Karpas-422 (cell line): ENCODE data around the gene ZSCAN21. TPM values are rescaled to one million over a fixed set of nuclear protein-coding genes. Genes with fewer than 3 reads are reported as not detected.

Experiments used
- DNase-seq: peaks from one replicate; pipeline ENCODE4 v3.0.0-alpha.2; 2015
- H2AFZ ChIP-seq: fragments of 200-600 bp; sonication (generic); 2 replicates; pipeline ENCODE4 v1.6.1; 2014; ENCODE audit warnings: antibody characterized with exemption, low read length, mixed read lengths
- H3K27ac ChIP-seq: fragments of 200-600 bp; sonication (generic); 2 replicates; pipeline ENCODE4 v1.5.1; 2014; ENCODE audit warnings: mild to moderate bottlenecking, low read length, moderate library complexity
- H3K27me3 ChIP-seq: fragments of 200-600 bp; sonication (generic); 2 replicates; pipeline ENCODE4 v1.6.1; 2014; ENCODE audit warnings: low read length, mixed read lengths
- H3K36me3 ChIP-seq: fragments of 200-600 bp; sonication (generic); 2 replicates; pipeline ENCODE4 v1.6.1; 2014; ENCODE audit warnings: low read length, mixed read lengths; ENCODE audit not compliant: insufficient read depth
- H3K4me1 ChIP-seq: fragments of 200-600 bp; sonication (generic); 2 replicates; pipeline ENCODE4 v1.6.1; 2014; ENCODE audit warnings: mild to moderate bottlenecking, low read length, mixed read lengths
- H3K4me2 ChIP-seq: fragments of 200-600 bp; sonication (generic); 2 replicates; pipeline ENCODE4 v1.6.1; 2014; ENCODE audit warnings: low read length, low read depth, mild to moderate bottlenecking; ENCODE audit not compliant: poor library complexity, severe bottlenecking
- H3K4me3 ChIP-seq: fragments of 200-600 bp; sonication (generic); 2 replicates; pipeline ENCODE4 v1.5.1; 2014; ENCODE audit warnings: mild to moderate bottlenecking, antibody characterized with exemption, low read length, mixed read lengths
- H3K79me2 ChIP-seq: fragments of 200-600 bp; sonication (generic); 2 replicates; pipeline ENCODE4 v1.6.1; 2014; ENCODE audit warnings: mild to moderate bottlenecking, low read length, mixed read lengths
- H3K9ac ChIP-seq: fragments of 200-600 bp; sonication (generic); 2 replicates; pipeline ENCODE4 v1.6.0; 2014; ENCODE audit warnings: low read length
- H3K9me2 ChIP-seq: fragments of 200-600 bp; sonication (generic), shearing (Covaris generic); replicated peaks from 2 replicates; pipeline ENCODE4 v1.6.0; 2014; ENCODE audit warnings: mild to moderate bottlenecking, low read length, moderate library complexity; ENCODE audit not compliant: insufficient read depth
- H3K9me3 ChIP-seq: fragments of 300-700, 200-600 bp; sonication (generic); 2 replicates; pipeline ENCODE4 v1.6.1; 2014; ENCODE audit warnings: low read length, mixed read lengths
- H4K20me1 ChIP-seq: fragments of 200-600 bp; sonication (generic); 2 replicates; pipeline ENCODE4 v1.6.1; 2014; ENCODE audit warnings: mild to moderate bottlenecking, antibody characterized with exemption, low read length, low read depth; ENCODE audit not compliant: insufficient read depth
- total RNA-seq: library from RNA; depleted of rRNA; stranded (reverse); fragments of >200 nt; shearing (Covaris generic); gene quantifications from 2 replicates; pipeline ENCODE4 v1.2.3, GENCODE V29; 2014; ENCODE audit warnings: low replicate concordance

The ZSCAN21 gene
- total RNA-seq, 1 experiment from 2014 or later, result 6.1 TPM

GRCh38 chr7:100101016-100101862 is 51.7 kb downstream of the ZSCAN21 start, which contains the start of the genes AP4M1 and MCM7:
AP4M1 (plus strand) TSS chr7:100101643; CDS start chr7:100101715, 72 bp downstream.
MCM7 (minus strand) TSS chr7:100101397; CDS start chr7:100101294, 103 bp downstream.
- H4K20me1 ChIP-seq, result peaks cover 15% of the 10 kb centered on the region; the same call in 1 of the 2 replicates
- H3K9me2 ChIP-seq, result no peaks in the 10 kb centered on the region
- peaks cover 34% of the 10 kb centered on the region for H3K79me2 ChIP-seq
- H3K4me1 ChIP-seq, result peaks cover 20% of the 10 kb centered on the region
- H3K27ac ChIP-seq, result peak within 1 kb of the TSS; percentile 94
- peak within 1 kb of the TSS; percentile 72 for H3K4me2 ChIP-seq
- H3K4me3 ChIP-seq, result peak within 1 kb of the TSS; percentile 96
- H3K9me3 ChIP-seq, result no peaks in the 10 kb centered on the region
- no peak within 1 kb of the TSS for H2AFZ ChIP-seq
- H3K9ac ChIP-seq, result peak within 1 kb of the TSS; percentile 98
- H3K36me3 ChIP-seq, result peaks cover 31% of the 10 kb centered on the region
- DNase-seq, result peak; percentile 99
- H3K27me3 ChIP-seq, result no peaks in the 10 kb centered on the region

- Histone ChIP-seq H3K79me2 (peaks cover 31% of the 10 kb centered on the region), H3K4me2 (peak overlapping the region; percentile 72), H3K9ac (peak overlapping the region; percentile 74; the same call in 1 of the 2 replicates), H3K27ac (no peak overlapping the region), H3K9me3 (no peaks in the 10 kb centered on the region), H3K4me1 (peaks cover 20% of the 10 kb centered on the region), H2AFZ (no peak overlapping the region), H3K4me3 (peak overlapping the region; percentile 96; the same call in 1 of the 2 replicates), H3K9me2 (no peaks in the 10 kb centered on the region), H4K20me1 (peaks cover 15% of the 10 kb centered on the region; the same call in 1 of the 2 replicates), H3K36me3 (peaks cover 18% of the 10 kb centered on the region), H3K27me3 (no peaks in the 10 kb centered on the region)
- DNase-seq, result no peak
Measured at GRCh38 chr7:100102950-100103840, 53.6 kb downstream of the ZSCAN21 start.

GRCh38 chr7:100105534-100105933 is 56.0 kb downstream of the ZSCAN21 start:
- Histone ChIP-seq H3K27ac (no peak overlapping the region), H3K79me2 (peaks cover 8% of the 10 kb centered on the region), H3K4me3 (no peak overlapping the region), H4K20me1 (no peaks in the 10 kb centered on the region), H3K4me2 (no peak overlapping the region), H3K27me3 (no peaks in the 10 kb centered on the region), H3K9me2 (no peaks in the 10 kb centered on the region), H3K36me3 (no peaks in the 10 kb centered on the region), H3K9me3 (no peaks in the 10 kb centered on the region), H2AFZ (no peak overlapping the region), H3K4me1 (peaks cover 9% of the 10 kb centered on the region), H3K9ac (no peak overlapping the region)
- no peak for DNase-seq

DNA sequence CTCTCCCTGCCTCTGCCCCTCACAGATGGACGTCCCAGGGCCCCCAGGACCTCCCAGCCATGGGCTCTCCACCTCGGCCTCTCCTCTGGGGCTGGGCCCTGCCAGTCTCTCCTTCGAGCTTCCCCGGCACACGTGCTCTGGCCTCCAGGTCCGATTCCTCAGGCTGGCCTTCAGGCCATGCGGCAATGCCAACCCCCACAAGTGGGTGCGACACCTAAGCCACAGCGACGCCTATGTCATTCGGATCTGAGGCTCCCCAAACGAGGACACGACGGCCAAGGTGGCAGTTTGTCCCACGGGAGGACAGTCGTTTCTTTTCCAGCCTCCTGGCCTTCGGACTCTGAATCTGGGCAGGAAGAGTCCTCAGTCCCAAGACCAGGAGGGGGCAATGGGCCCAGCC is 57.1 kb downstream of the ZSCAN21 start:
- H3K4me2 ChIP-seq, result no peak overlapping the region
- peaks cover 3% of the 10 kb centered on the region; the same call in 1 of the 2 replicates for H3K79me2 ChIP-seq
- no peaks in the 10 kb centered on the region for H3K9me3 ChIP-seq
- no peaks in the 10 kb centered on the region for H3K27me3 ChIP-seq
- peaks cover 4% of the 10 kb centered on the region; the same call in 1 of the 2 replicates for H3K36me3 ChIP-seq
- peaks cover 9% of the 10 kb centered on the region for H3K4me1 ChIP-seq
- H2AFZ ChIP-seq, result no peak overlapping the region
- no peak overlapping the region for H3K27ac ChIP-seq
- H3K9me2 ChIP-seq, result no peaks in the 10 kb centered on the region
- DNase-seq, result no peak
- no peak overlapping the region for H3K9ac ChIP-seq
- no peak overlapping the region for H3K4me3 ChIP-seq
- no peaks in the 10 kb centered on the region for H4K20me1 ChIP-seq

DNA sequence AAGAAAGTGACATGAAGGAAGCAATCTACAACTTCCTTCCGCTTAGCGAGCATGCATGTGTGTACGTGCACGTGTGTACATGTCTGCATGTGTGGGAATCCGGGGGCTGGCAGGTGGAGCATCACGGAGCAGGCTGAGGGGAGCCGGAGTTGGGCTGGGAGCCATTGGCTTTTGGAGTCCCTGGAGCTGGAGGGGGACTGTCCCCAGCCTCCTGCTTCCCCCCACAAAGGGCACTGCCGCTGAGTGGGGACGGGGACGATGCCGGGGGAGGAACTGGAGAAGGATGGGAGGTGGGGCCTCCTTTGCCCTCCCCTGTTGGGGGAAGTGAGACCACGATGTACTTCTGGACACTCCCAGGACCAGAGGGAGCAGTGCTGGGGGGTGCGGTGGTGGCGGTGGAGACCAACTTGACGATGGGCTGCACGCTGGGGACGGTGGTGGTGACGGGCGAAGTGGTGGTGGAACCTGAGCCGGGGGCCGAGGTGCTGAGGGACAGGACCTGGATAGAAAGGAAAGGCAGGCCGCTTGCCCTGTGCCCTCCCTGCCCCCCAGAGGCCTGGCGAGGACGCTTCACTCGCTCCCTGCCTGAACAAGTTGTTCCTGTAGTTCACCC is 57.7 kb downstream of the ZSCAN21 start:
- H3K4me1 ChIP-seq, result peaks cover 6% of the 10 kb centered on the region
- H3K27me3 ChIP-seq, result no peaks in the 10 kb centered on the region
- no peaks in the 10 kb centered on the region for H3K9me3 ChIP-seq
- H3K9ac ChIP-seq, result no peak overlapping the region
- H3K4me2 ChIP-seq, result no peak overlapping the region
- DNase-seq, result no peak
- H3K9me2 ChIP-seq, result no peaks in the 10 kb centered on the region
- no peaks in the 10 kb centered on the region for H4K20me1 ChIP-seq
- no peak overlapping the region for H2AFZ ChIP-seq
- H3K4me3 ChIP-seq, result no peak overlapping the region
- peaks cover 1% of the 10 kb centered on the region; the same call in 1 of the 2 replicates for H3K79me2 ChIP-seq
- H3K27ac ChIP-seq, result no peak overlapping the region
- peaks cover 5% of the 10 kb centered on the region; the same call in 1 of the 2 replicates for H3K36me3 ChIP-seq

GRCh38 chr7:100107890-100108289 is 58.3 kb downstream of the ZSCAN21 start:
- no peaks in the 10 kb centered on the region for H3K4me1 ChIP-seq
- H2AFZ ChIP-seq, result no peak overlapping the region
- H4K20me1 ChIP-seq, result no peaks in the 10 kb centered on the region
- H3K9ac ChIP-seq, result no peak overlapping the region
- no peaks in the 10 kb centered on the region for H3K9me3 ChIP-seq
- no peak overlapping the region for H3K4me3 ChIP-seq
- H3K36me3 ChIP-seq, result peaks cover 7% of the 10 kb centered on the region; the same call in 1 of the 2 replicates
- H3K9me2 ChIP-seq, result no peaks in the 10 kb centered on the region
- no peak overlapping the region for H3K4me2 ChIP-seq
- no peaks in the 10 kb centered on the region for H3K79me2 ChIP-seq
- no peak for DNase-seq
- no peak overlapping the region for H3K27ac ChIP-seq
- no peaks in the 10 kb centered on the region for H3K27me3 ChIP-seq

GRCh38 chr7:100109521-100110163 is 60.1 kb downstream of the ZSCAN21 start:
- no peaks in the 10 kb centered on the region for H3K27me3 ChIP-seq
- no peaks in the 10 kb centered on the region for H3K9me3 ChIP-seq
- H3K9me2 ChIP-seq, result no peaks in the 10 kb centered on the region
- no peak overlapping the region for H3K4me3 ChIP-seq
- no peak for DNase-seq
- H3K79me2 ChIP-seq, result no peaks in the 10 kb centered on the region
- H3K27ac ChIP-seq, result no peak overlapping the region
- no peak overlapping the region for H3K9ac ChIP-seq
- no peaks in the 10 kb centered on the region for H3K4me1 ChIP-seq
- H2AFZ ChIP-seq, result no peak overlapping the region
- peaks cover 7% of the 10 kb centered on the region; the same call in 1 of the 2 replicates for H3K36me3 ChIP-seq
- H4K20me1 ChIP-seq, result no peaks in the 10 kb centered on the region
- H3K4me2 ChIP-seq, result no peak overlapping the region
